Purkinje cell (primary cell): ENCODE measurements around the gene FRMD1. TPM values are rescaled to one million over a fixed set of nuclear protein-coding genes. Genes with fewer than 3 reads are reported as not detected.

ENCODE experiments used
- polyA plus RNA-seq: library from polyadenylated mRNA; unstranded; fragments of >200 nt; fragmentation: Nextera tagmentation; gene quantifications from 2 replicates; pipeline ENCODE4 v1.2.1, GENCODE V29; 2014

Gene FRMD1
- polyA plus RNA-seq, result 3.1 TPM in 1 of 2 replicates, not detected in the other

DNA sequence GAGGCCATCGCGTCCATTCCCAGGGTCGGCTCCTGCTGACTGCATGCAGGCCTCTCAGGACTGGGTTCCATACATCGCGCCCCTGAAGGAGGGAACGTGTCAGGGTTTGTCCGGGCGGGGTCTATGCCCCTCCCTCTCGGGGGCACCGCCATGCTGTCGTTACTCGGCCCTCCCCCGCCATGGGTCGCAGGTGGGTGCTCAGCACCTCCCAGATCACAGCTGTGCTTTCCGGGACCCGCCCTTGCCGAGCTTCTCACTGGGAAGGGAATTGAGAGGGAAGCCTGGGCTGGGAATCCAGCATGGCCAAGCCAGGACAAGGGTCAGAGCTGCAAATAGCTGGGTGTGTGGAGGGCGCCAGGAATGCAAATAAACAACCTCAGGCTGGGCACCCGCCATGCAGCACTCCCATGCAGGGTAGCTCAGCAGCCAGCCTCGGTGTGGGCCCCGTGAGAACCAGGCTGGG, at the start of gene FRMD1:
Gene FRMD1 (minus strand): TSS at position 270 of the 463 bp plus-strand sequence. CDS start 118 bp downstream, at position 152.

Other genes with a start within 250 kb of the FRMD1 start
- 5.7 and 13.7 TPM in 2 replicates for gene KIF25, start 81.5 kb downstream of the FRMD1 start, polyA plus RNA-seq
- not detected in 2 replicates for gene DACT2, start 240.6 kb upstream of the FRMD1 start, polyA plus RNA-seq